HepG2 (cell line): Measurements from ENCODE around the gene CPNE1. TPM values are rescaled to one million over a fixed set of nuclear protein-coding genes. Genes with fewer than 3 reads are reported as not detected.

Experiments used
- ATAC-seq: fragments of 200-7000 bp; cut with Tn5 transposase; 3 replicates; pipeline ENCODE4 v1.9.1; 2020; ENCODE audit warnings: mild to moderate bottlenecking, moderate library complexity
- BruUV-seq: library from RNA; stranded (reverse); fragments of 400-500 nt; replicated peaks from 2 replicates; lab custom pipeline; 2021; lab: Mats Ljungman, UMichigan
- CTCF ChIA-PET: fragments of 300-600 bp; formaldehyde crosslinking; extraction: SDS; loops from one replicate; lab custom pipeline; 2021; ENCODE audit warnings: low total read pairs, inconsistent platforms, low intra/inter-chr PET ratio; lab: Yijun Ruan, JAX
- POLR2A ChIA-PET: fragments of 350-600 bp; sonication (Branson Sonifier 250); formaldehyde crosslinking; loops from one replicate; lab custom pipeline; 2020; ENCODE audit warnings: antibody characterized with exemption, inconsistent platforms; lab: Yijun Ruan, JAX
- DNase-seq: peaks from one replicate; pipeline ENCODE4 v3.0.0-alpha.2; 2015; ENCODE audit warnings: low spot score
- FAIRE-seq: peaks from 3 replicates; lab custom pipeline; 2011; peaks lifted over from hg19 to GRCh38; lab: Jason Lieb, UNC
- H2AFZ ChIP-seq: one replicate; pipeline ENCODE4 v1.6.1; 2011; ENCODE audit warnings: low read length, inconsistent platforms
- H3K27ac ChIP-seq: fragments of 300-600 bp; 3 replicates; pipeline ENCODE4 v1.8.0; 2011; ENCODE audit warnings: mixed run types, mild to moderate bottlenecking, mixed read lengths, low read length, inconsistent platforms; ENCODE audit not compliant: insufficient read depth; ENCODE audit errors: extremely low read length
- H3K27me3 ChIP-seq, 2 experiments: fragments of 200-600 bp in 1 of 2; 2 replicates in 1 of 2; 3 replicates in 1 of 2; pipeline versions ENCODE4 v1.6.0 to v1.8.0; 2011; ENCODE audit warnings: low read length in 2 of 2, mild to moderate bottlenecking in 2 of 2, moderate library complexity in 2 of 2, inconsistent platforms in 1 of 2; ENCODE audit not compliant: insufficient read depth in 2 of 2, control insufficient read depth in 1 of 2
- H3K36me3 ChIP-seq, 2 experiments: fragments of 200-600 bp in 1 of 2; replicated peaks in 1 of 2; 2 replicates in 1 of 2; 3 replicates in 1 of 2; pipeline versions ENCODE4 v1.5.1 to v1.8.0; 2011; ENCODE audit warnings: low read length in 2 of 2, inconsistent platforms in 1 of 2; ENCODE audit not compliant: insufficient read depth in 2 of 2, control insufficient read depth in 1 of 2
- H3K4me1 ChIP-seq: 2 replicates; pipeline ENCODE4 v1.5.1; 2012; ENCODE audit warnings: low read length, inconsistent platforms; ENCODE audit not compliant: insufficient read depth
- H3K4me2 ChIP-seq: 2 replicates; pipeline ENCODE4 v1.6.0; 2011; ENCODE audit warnings: low read depth, low read length, inconsistent platforms
- H3K4me3 ChIP-seq, 3 experiments: fragments of 200-600 bp in 1 of 3; sonication (generic), shearing (Covaris generic) in 1 of 3; replicated peaks in 1 of 3; 2 replicates each; pipeline ENCODE4 v1.5.1; 2011 to 2016; ENCODE audit warnings: low read length in 3 of 3, inconsistent platforms in 2 of 3, low read depth in 2 of 3, mild to moderate bottlenecking in 2 of 3, control low read depth in 1 of 3, mixed read lengths in 1 of 3; ENCODE audit not compliant: insufficient read depth in 1 of 3
- H3K79me2 ChIP-seq: one replicate; pipeline ENCODE4 v1.6.1; 2011; ENCODE audit warnings: low read length, inconsistent platforms; ENCODE audit not compliant: insufficient read depth
- H3K9ac ChIP-seq: 2 replicates; pipeline ENCODE4 v1.6.0; 2011; ENCODE audit warnings: mild to moderate bottlenecking, low read depth, low read length, inconsistent platforms; ENCODE audit not compliant: insufficient read depth
- H3K9me3 ChIP-seq: 2 replicates; pipeline ENCODE4 v1.5.1; 2012; ENCODE audit warnings: mild to moderate bottlenecking, low read length
- H4K20me1 ChIP-seq: 2 replicates; pipeline ENCODE4 v1.6.0; 2011; ENCODE audit warnings: inconsistent platforms, mild to moderate bottlenecking, low read length, moderate library complexity; ENCODE audit not compliant: insufficient read depth
- EED ChIP-seq: sonication (generic); formaldehyde crosslinking; IDR thresholded peaks from 2 replicates; pipeline ENCODE4 v1.5.0; 2020; ENCODE audit warnings: mild to moderate bottlenecking, missing genetic modification reagents
- KLF16 ChIP-seq, 2 experiments: sonication (generic) in 1 of 2; formaldehyde crosslinking in 1 of 2; IDR thresholded peaks; 2 replicates each; pipeline versions ENCODE4 v1.6.1 to v1.8.0; 2016 to 2023; ENCODE audit warnings: missing genetic modification reagents in 2 of 2, missing compliant biosample characterization in 1 of 2
- NFKBIZ ChIP-seq: IDR thresholded peaks from 2 replicates; pipeline ENCODE4 v1.6.1; 2018; ENCODE audit warnings: missing genetic modification reagents, missing compliant biosample characterization
- RBM39 ChIP-seq: fragments of 200-400 bp; formaldehyde crosslinking; IDR thresholded peaks from one replicate; pipeline ENCODE4 v1.6.1; 2018; ENCODE audit warnings: antibody characterized with exemption, mild to moderate bottlenecking, low read depth, low read length; ENCODE audit not compliant: poor library complexity, severe bottlenecking
- SP4 ChIP-seq: sonication (generic); formaldehyde crosslinking; IDR thresholded peaks from 2 replicates; pipeline ENCODE4 v1.8.1; 2023; ENCODE audit warnings: mild to moderate bottlenecking, missing genetic modification reagents
- ZBTB38 ChIP-seq: sonication (generic); formaldehyde crosslinking; IDR thresholded peaks from 2 replicates; pipeline ENCODE4 v1.5.1; 2020; ENCODE audit warnings: mild to moderate bottlenecking, missing genetic modification reagents
- ZNF460 ChIP-seq: sonication (generic); formaldehyde crosslinking; IDR thresholded peaks from 2 replicates; pipeline ENCODE4 v1.5.1; 2020; ENCODE audit warnings: missing genetic modification reagents, mild to moderate bottlenecking, borderline replicate concordance
- ZNF678 ChIP-seq: sonication (generic); formaldehyde crosslinking; IDR thresholded peaks from 2 replicates; pipeline ENCODE4 v1.4.0; 2020; ENCODE audit warnings: mild to moderate bottlenecking, missing genetic modification reagents
- ZNF782 ChIP-seq: sonication (generic); formaldehyde crosslinking; IDR thresholded peaks from 2 replicates; pipeline ENCODE4 v1.4.0; 2020; ENCODE audit warnings: missing genetic modification reagents, mild to moderate bottlenecking, borderline replicate concordance
- WGBS: methylation state at CpG from one replicate; pipeline ENCODE4 v1.1.6; 2017; ENCODE audit warnings: low lambda C conversion rate; 5-methylcytosine and 5-hydroxymethylcytosine counted together
- in situ Hi-C: cut with HindIII; loops from 2 replicates; pipeline ENCODE4 v1.10.0; 2017; ENCODE audit warnings: low pct_unique_long_range_greater_than_20kb; ENCODE audit not compliant: extremely low pct_ligation_motif_present
- intact Hi-C: fragments of 100-400 bp; cut with micrococcal nuclease; formaldehyde crosslinking; loops from one replicate; pipeline ENCODE4 v1.10.0; 2022; ENCODE audit not compliant: unreplicated experiment
- polyA plus RNA-seq, 8 experiments: library from polyadenylated mRNA; depleted of rRNA in 3 of 8; stranded (reverse) in 7 of 8; unstranded in 1 of 8; fragments of >200 nt; fragmentation: Illumina TruSeq in 4 of 8; extraction: Trizol in 4 of 8; gene quantifications; 2 replicates each; pipeline versions ENCODE4 v1.2.1 to v1.2.3, GENCODE V29; 2011 to 2016; ENCODE audit warnings: low read depth in 4 of 8, missing spikeins in 1 of 8, mixed read lengths in 1 of 8; ENCODE audit not compliant: insufficient read depth in 1 of 8
- total RNA-seq, 5 experiments: library from RNA; depleted of rRNA; stranded (reverse); fragments of >200 nt; fragmentation: Illumina TruSeq; extraction: Trizol; gene quantifications; 2 replicates each; pipeline ENCODE4 v1.2.3, GENCODE V29; 2016; ENCODE audit warnings: low read depth in 1 of 5
- TF ChIP-seq, protein P1 (sequence below): IDR thresholded peaks from 2 replicates; pipeline ENCODE4 v1.6.1; 2016
- TF ChIP-seq, protein P2 (sequence below): sonication (generic); formaldehyde crosslinking; IDR thresholded peaks from 2 replicates; pipeline ENCODE4 v1.9.0; 2021; ENCODE audit warnings: missing genetic modification reagents, borderline replicate concordance
- TF ChIP-seq, protein P3 (sequence below): sonication (generic); formaldehyde crosslinking; IDR thresholded peaks from 2 replicates; pipeline ENCODE4 v1.8.0; 2022; ENCODE audit warnings: mild to moderate bottlenecking, missing genetic modification reagents

Gene CPNE1
- total and polyA plus RNA-seq, 2 of the 13 experiments (the other 11 are each of a cell fraction or from before 2014, with no cell fraction given), result 408 to 431 TPM

DNA sequence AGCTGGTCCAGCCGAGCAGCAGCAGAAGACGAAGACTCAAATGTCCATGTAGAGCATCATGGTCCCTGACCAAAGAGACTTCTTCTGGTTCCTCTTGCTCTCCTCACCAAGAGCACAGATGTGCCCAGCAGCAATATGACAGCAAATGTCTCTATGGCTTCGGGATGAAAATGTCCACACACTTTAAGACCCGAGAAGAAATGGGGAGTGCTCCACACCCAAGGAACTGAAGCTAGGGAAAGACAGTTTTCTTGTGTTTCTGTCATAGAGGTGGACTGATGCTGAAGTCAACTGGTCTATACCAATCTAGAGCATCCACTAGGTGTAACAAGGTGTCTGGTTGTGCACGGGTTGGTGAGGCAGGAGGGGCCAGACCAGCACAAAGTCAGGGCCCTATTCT is 4.5 kb upstream of the CPNE1 start:
- WGBS, result 94% methylated on average over 5 of the region's 5 CpGs
- Histone ChIP-seq H4K20me1 (no peaks in the 10 kb centered on the region), H3K4me3 (no peak overlapping the region), H2AFZ (no peak overlapping the region), H3K9ac (no peak overlapping the region)
- intact Hi-C loops, result no loop called here
- DNase-seq (no peak), ATAC-seq (no peak)
- ChIA-PET POLR2A (no interaction called here), CTCF (no interaction called here)
- BruUV-seq, result no TSS peak
- in situ Hi-C loops, result no loop called here
- TF ChIP-seq, protein P1, sequence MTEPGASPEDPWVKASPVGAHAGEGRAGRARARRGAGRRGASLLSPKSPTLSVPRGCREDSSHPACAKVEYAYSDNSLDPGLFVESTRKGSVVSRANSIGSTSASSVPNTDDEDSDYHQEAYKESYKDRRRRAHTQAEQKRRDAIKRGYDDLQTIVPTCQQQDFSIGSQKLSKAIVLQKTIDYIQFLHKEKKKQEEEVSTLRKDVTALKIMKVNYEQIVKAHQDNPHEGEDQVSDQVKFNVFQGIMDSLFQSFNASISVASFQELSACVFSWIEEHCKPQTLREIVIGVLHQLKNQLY (CRISPR knock-in tag), result no peak
- TF ChIP-seq SP4 (CRISPR knock-in tag) (no peak), KLF16 (CRISPR knock-in tag; IDR thresholded peaks at IDR 0.05) (no peak), ZBTB38 (CRISPR knock-in tag) (no peak), ZNF460 (CRISPR knock-in tag) (no peak)
- TF ChIP-seq, all 625 proteins: peak for 0
- Histone ChIP-seq H3K79me2 (peaks cover 6% of the 10 kb centered on the region), H3K4me1 (peaks cover 5% of the 10 kb centered on the region; the same call in 1 of the 2 replicates), H3K27ac (no peak overlapping the region), H3K9me3 (no peaks in the 10 kb centered on the region), H3K4me2 (no peak overlapping the region), H3K27me3 (no peaks in the 10 kb centered on the region; a peak in 1 of 5 replicates), H3K36me3 (peaks cover 17 to 42% of the 10 kb centered on the region in 2 experiments)
- no peak for FAIRE-seq

DNA sequence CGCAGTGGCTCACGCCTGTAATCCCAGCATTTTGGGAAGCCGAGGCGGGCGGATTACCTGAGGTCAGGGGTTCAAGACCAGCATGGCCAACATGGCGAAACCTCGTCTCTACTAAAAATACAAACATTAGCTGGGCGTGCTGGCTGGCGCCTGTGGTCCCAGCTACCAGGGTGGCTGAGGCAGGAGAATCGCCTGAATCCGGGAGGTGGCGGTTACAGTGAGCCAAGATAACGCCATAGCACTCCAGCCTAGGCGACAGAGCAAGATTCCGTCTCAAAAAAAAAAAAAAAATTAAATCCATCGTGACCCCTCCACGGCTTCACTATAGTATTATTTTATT is 1.2 kb upstream of the CPNE1 start:
- no TSS peak for BruUV-seq
- Histone ChIP-seq H3K9ac (no peak overlapping the region), H3K27ac (no peak overlapping the region), H3K36me3 (peaks cover 5 to 23% of the 10 kb centered on the region in 2 experiments; a peak in 4 of 5 replicates), H3K27me3 (no peaks in the 10 kb centered on the region; a peak in 1 of 5 replicates), H4K20me1 (peaks cover 32% of the 10 kb centered on the region), H3K4me3 (no peak overlapping the region), H3K4me2 (no peak overlapping the region), H3K4me1 (peaks cover 29% of the 10 kb centered on the region), H3K9me3 (no peaks in the 10 kb centered on the region), H3K79me2 (peaks cover 39% of the 10 kb centered on the region), H2AFZ (no peak overlapping the region)
- no peak for FAIRE-seq
- POLR2A ChIA-PET, result interaction anchor here (0.6 to 4.6 kb wide), 9 partner anchors 10 to 124 kb away, joined by 3 to 73 read pairs (median 5); partner anchors contain the start of genes ERGIC3, NFS1, RBM39 and ROMO1
- 97% methylated on average over 17 of the region's 17 CpGs for WGBS
- DNase-seq, result no peak
- in situ Hi-C loops, result no loop called here
- TF ChIP-seq, protein P2, sequence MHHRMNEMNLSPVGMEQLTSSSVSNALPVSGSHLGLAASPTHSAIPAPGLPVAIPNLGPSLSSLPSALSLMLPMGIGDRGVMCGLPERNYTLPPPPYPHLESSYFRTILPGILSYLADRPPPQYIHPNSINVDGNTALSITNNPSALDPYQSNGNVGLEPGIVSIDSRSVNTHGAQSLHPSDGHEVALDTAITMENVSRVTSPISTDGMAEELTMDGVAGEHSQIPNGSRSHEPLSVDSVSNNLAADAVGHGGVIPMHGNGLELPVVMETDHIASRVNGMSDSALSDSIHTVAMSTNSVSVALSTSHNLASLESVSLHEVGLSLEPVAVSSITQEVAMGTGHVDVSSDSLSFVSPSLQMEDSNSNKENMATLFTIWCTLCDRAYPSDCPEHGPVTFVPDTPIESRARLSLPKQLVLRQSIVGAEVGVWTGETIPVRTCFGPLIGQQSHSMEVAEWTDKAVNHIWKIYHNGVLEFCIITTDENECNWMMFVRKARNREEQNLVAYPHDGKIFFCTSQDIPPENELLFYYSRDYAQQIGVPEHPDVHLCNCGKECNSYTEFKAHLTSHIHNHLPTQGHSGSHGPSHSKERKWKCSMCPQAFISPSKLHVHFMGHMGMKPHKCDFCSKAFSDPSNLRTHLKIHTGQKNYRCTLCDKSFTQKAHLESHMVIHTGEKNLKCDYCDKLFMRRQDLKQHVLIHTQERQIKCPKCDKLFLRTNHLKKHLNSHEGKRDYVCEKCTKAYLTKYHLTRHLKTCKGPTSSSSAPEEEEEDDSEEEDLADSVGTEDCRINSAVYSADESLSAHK (CRISPR knock-in tag), result 0 out of 2 replicates have a peak, but pooled peaks have one; percentile 52
- peak; percentile 65 for TF ChIP-seq ZBTB38 (CRISPR knock-in tag)
- no peak for TF ChIP-seq RBM39
- TF ChIP-seq ZNF678, result 0 out of 2 replicates have a peak, but pooled peaks have one; percentile 45
- TF ChIP-seq, protein P3, sequence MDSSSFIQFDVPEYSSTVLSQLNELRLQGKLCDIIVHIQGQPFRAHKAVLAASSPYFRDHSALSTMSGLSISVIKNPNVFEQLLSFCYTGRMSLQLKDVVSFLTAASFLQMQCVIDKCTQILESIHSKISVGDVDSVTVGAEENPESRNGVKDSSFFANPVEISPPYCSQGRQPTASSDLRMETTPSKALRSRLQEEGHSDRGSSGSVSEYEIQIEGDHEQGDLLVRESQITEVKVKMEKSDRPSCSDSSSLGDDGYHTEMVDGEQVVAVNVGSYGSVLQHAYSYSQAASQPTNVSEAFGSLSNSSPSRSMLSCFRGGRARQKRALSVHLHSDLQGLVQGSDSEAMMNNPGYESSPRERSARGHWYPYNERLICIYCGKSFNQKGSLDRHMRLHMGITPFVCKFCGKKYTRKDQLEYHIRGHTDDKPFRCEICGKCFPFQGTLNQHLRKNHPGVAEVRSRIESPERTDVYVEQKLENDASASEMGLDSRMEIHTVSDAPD (CRISPR knock-in tag), result peak; percentile 28; the same call in 1 of the 2 replicates
- TF ChIP-seq EED (CRISPR knock-in tag), result no peak
- no peak for TF ChIP-seq NFKBIZ (CRISPR knock-in tag)
- TF ChIP-seq ZNF782 (CRISPR knock-in tag), result 0 out of 2 replicates have a peak, but pooled peaks have one; percentile 58
- intact Hi-C loops, result loop anchor here (2.0 kb wide), 2 partner anchors 33 to 49 kb away; partner anchors contain the start of genes NFS1 and ROMO1
- ATAC-seq, result no peak
- CTCF ChIA-PET, result no interaction called here
